Dermis microvascular lymphatic vessel endothelial cell (primary cell): ENCODE measurements around the gene ABAT. TPM values are rescaled to one million over a fixed set of nuclear protein-coding genes. Genes with fewer than 3 reads are reported as not detected.

Experiments
- DNase-seq, 2 donors: peaks; one replicate each; pipeline versions ENCODE4 v3.0.0 to v3.0.0-alpha.2; 2010; ENCODE audit warnings: low read depth in 2 of 2
- total RNA-seq: library from RNA; depleted of rRNA; stranded (reverse); fragments of >200 nt; gene quantifications from 2 replicates; pipeline ENCODE4 v1.2.1, GENCODE V29; 2014

The ABAT gene
- total RNA-seq = 1.2 and 2.0 TPM in 2 replicates

GRCh38 chr16:8674413-8675022, at the start of gene ABAT:
Gene ABAT, plus strand, starts transcription at chr16:8674617. Its CDS starts 61,123 bp downstream, at chr16:8735740.
- DNase-seq = peak; percentile 26 to 76

GRCh38 chr16:8625491-8626087, 48.8 kb upstream of the ABAT start:
- no peak for DNase-seq

GRCh38 chr16:8626946-8627345, 47.5 kb upstream of the ABAT start:
- no peak for DNase-seq

- no peak for DNase-seq
Observed at GRCh38 chr16:8627456-8627855, 47.0 kb upstream of the ABAT start.

- DNase-seq = no peak
Observed at GRCh38 chr16:8628981-8629725, 45.3 kb upstream of the ABAT start.

- DNase-seq = no peak
Observed at GRCh38 chr16:8630255-8630953, 44.0 kb upstream of the ABAT start.

- no peak for DNase-seq
Observed at GRCh38 chr16:8631373-8631772, 43.0 kb upstream of the ABAT start.

- no peak for DNase-seq
Observed at GRCh38 chr16:8631818-8632465, 42.5 kb upstream of the ABAT start.

GRCh38 chr16:8632675-8633182, 41.7 kb upstream of the ABAT start:
- DNase-seq = no peak

GRCh38 chr16:8634991-8635736, 39.3 kb upstream of the ABAT start:
- peak in 1 of 2 donors; percentile 21 for DNase-seq

- DNase-seq = no peak
Observed at GRCh38 chr16:8639694-8640093, 34.7 kb upstream of the ABAT start.

GRCh38 chr16:8641671-8642070, 32.7 kb upstream of the ABAT start:
- no peak for DNase-seq

GRCh38 chr16:8642146-8642545, 32.3 kb upstream of the ABAT start:
- no peak for DNase-seq

- no peak for DNase-seq
Observed at GRCh38 chr16:8644211-8645140, 29.9 kb upstream of the ABAT start.

- no peak for DNase-seq
Observed at GRCh38 chr16:8645141-8645521, 29.3 kb upstream of the ABAT start.

GRCh38 chr16:8645831-8646230, 28.6 kb upstream of the ABAT start:
- no peak for DNase-seq

GRCh38 chr16:8646326-8647053, 27.9 kb upstream of the ABAT start:
- no peak for DNase-seq

GRCh38 chr16:8647721-8648318, 26.6 kb upstream of the ABAT start:
- DNase-seq = no peak

GRCh38 chr16:8648877-8649276, 25.5 kb upstream of the ABAT start:
- DNase-seq = no peak
